Stimulated activated CD4-positive, alpha-beta T cell treated with anti-CD3 and anti-CD28 coated beads, Interleukin-12 subunit alpha, Interleukin-12 subunit beta, amount 100 ng/mL, for 48 hours (primary cell): ENCODE measurements around the gene ULBP1.
"Not testable (repeated sequence)": the region's sequence is repeated elsewhere in the genome, so short reads cannot be mapped to it uniquely, and the experiment has no call there.

Experiments used
- DNase-seq, 3 donors: peaks; one replicate each; pipeline ENCODE4 v3.0.0-alpha.2; 2020; ENCODE audit warnings: low read depth in 2 of 3, low spot score in 1 of 3

ULBP1 gene

GRCh38 chr6:149963462-149964307, at the start of gene ULBP1:
ULBP1 (plus strand) TSS chr6:149963943; CDS start chr6:149964050, 107 bp downstream.
- DNase-seq = peak; percentile 72 to 84 (median 76)

GRCh38 chr6:149915970-149916865, 47.5 kb upstream of the ULBP1 start:
- DNase-seq = no peak

GRCh38 chr6:149917679-149918078, 46.1 kb upstream of the ULBP1 start:
- DNase-seq = no peak

GRCh38 chr6:149918151-149918905, 45.4 kb upstream of the ULBP1 start:
- DNase-seq = no peak

- not testable (repeated sequence) for DNase-seq
Observed at GRCh38 chr6:149919126-149919833, 44.5 kb upstream of the ULBP1 start.

GRCh38 chr6:149919834-149920225, 43.9 kb upstream of the ULBP1 start:
- DNase-seq = no peak

- DNase-seq = no peak
Observed at GRCh38 chr6:149921361-149921760, 42.4 kb upstream of the ULBP1 start.

- not testable (repeated sequence) for DNase-seq
Observed at GRCh38 chr6:149922091-149922490, 41.7 kb upstream of the ULBP1 start.

GRCh38 chr6:149922642-149923326, 41.0 kb upstream of the ULBP1 start, which contains the start of gene RAET1G:
RAET1G (minus strand) TSS chr6:149923121; CDS start chr6:149923010, 111 bp downstream.
- DNase-seq = peak; percentile 72 to 77 (median 77)

GRCh38 chr6:149923327-149923986, 40.3 kb upstream of the ULBP1 start:
- no peak for DNase-seq

GRCh38 chr6:149924206-149924932, 39.4 kb upstream of the ULBP1 start:
- no peak for DNase-seq

GRCh38 chr6:149924933-149925252, 38.9 kb upstream of the ULBP1 start:
- DNase-seq = no peak

- DNase-seq = no peak
Observed at GRCh38 chr6:149925253-149925973, 38.3 kb upstream of the ULBP1 start.

GRCh38 chr6:149925974-149926777, 37.6 kb upstream of the ULBP1 start:
- peak; percentile 71 to 90 (median 80) for DNase-seq

GRCh38 chr6:149927025-149927424, 36.7 kb upstream of the ULBP1 start:
- DNase-seq = not testable (repeated sequence)

GRCh38 chr6:149929422-149929821, 34.3 kb upstream of the ULBP1 start:
- no peak for DNase-seq

- no peak for DNase-seq
Observed at GRCh38 chr6:149931501-149931900, 32.2 kb upstream of the ULBP1 start.
